ENCODE data around the gene MRPS18B. TPM values are rescaled to one million over a fixed set of nuclear protein-coding genes. Genes with fewer than 3 reads are reported as not detected.

MRPS18B gene
- total and polyA plus RNA-seq, 2 of the 13 experiments (the other 11 are each of a cell fraction or from before 2014, with no cell fraction given): 125 to 131 TPM

DNA sequence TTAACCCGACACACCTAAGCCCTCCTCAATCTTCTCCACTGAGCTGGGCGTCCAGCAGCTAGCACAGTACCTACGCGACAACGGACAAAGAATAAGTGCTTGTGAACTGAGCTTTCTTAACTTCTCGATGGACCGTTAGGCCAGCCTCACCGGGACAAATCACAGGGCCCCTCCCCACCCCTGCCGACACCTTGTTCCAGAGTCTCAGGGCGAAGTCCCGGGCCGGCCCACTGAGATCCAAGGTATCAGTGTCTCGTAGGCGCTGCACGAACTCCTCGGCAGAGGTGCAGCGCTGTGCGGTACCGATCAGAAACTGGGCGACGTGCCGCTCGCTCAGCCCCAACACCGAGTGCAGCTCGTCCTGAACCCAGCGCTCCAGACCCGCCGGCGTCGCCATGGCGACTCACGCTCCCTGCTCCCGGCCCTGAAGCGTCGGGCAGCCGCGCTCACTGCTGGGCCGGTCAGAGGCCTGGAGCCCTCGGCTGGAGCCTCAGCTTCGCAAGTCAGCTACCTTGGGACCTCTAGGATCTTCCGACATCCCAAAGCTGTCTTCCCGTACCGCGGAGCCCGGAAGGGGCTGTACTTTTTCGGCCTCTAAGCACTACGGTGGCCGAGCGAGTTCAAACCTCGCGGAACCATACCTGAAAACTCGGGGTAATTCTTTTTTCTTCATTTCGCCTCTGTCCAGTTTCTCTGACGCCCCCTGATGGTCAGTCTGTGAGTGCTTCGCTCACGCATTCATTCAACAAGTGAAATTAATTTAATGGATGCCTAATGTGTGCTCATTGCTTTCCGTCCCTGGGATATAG, 55.0 kb downstream of the MRPS18B start, which contains the start of gene DHX16 (continued):
- TF ChIP-seq, protein P1, sequence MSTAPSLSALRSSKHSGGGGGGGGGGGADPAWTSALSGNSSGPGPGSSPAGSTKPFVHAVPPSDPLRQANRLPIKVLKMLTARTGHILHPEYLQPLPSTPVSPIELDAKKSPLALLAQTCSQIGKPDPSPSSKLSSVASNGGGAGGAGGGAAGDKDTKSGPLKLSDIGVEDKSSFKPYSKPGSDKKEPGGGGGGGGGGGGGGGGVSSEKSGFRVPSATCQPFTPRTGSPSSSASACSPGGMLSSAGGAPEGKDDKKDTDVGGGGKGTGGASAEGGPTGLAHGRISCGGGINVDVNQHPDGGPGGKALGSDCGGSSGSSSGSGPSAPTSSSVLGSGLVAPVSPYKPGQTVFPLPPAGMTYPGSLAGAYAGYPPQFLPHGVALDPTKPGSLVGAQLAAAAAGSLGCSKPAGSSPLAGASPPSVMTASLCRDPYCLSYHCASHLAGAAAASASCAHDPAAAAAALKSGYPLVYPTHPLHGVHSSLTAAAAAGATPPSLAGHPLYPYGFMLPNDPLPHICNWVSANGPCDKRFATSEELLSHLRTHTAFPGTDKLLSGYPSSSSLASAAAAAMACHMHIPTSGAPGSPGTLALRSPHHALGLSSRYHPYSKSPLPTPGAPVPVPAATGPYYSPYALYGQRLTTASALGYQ (CRISPR knock-in tag; IDR thresholded peaks at IDR 0.05): peak; percentile 65; the same call in 1 of the 2 replicates
- TF ChIP-seq ZNF780A (CRISPR knock-in tag; IDR thresholded peaks at IDR 0.05) (0 out of 2 replicates have a peak, but pooled peaks have one; percentile 9), KDM3A (CRISPR knock-in tag; IDR thresholded peaks at IDR 0.05; ENCODE audit: low read depth) (peak; percentile 74), PHF21A (CRISPR knock-in tag; IDR thresholded peaks at IDR 0.05) (peak; percentile 94; the same call in 1 of the 2 replicates), KDM1A (CRISPR knock-in tag; IDR thresholded peaks at IDR 0.05) (0 out of 2 replicates have a peak, but pooled peaks have one; percentile 42), ZNF317 (CRISPR knock-in tag; IDR thresholded peaks at IDR 0.05) (peak; percentile 59; the same call in 1 of the 2 replicates), ZFP1 (CRISPR knock-in tag; IDR thresholded peaks at IDR 0.05) (peak; percentile 85), MTA1 (CRISPR knock-in tag; IDR thresholded peaks at IDR 0.05; ENCODE audit: borderline replicate concordance) (peak; percentile 63; the same call in 1 of the 2 replicates), RFXANK (CRISPR knock-in tag; IDR thresholded peaks at IDR 0.05) (peak; percentile 63; the same call in 1 of the 2 replicates), SNAI1 (CRISPR knock-in tag; IDR thresholded peaks at IDR 0.05; ENCODE audit: borderline replicate concordance) (no peak), GABPA (IDR thresholded peaks at IDR 0.05; ENCODE audit: low read depth, low read length) (peak; percentile 65), GABPA (CRISPR knock-in tag; IDR thresholded peaks at IDR 0.05; ENCODE audit: low read depth) (peak; percentile 92), RXRB (CRISPR knock-in tag; IDR thresholded peaks at IDR 0.05; ENCODE audit: borderline replicate concordance) (peak; percentile 80; the same call in 1 of the 2 replicates), ONECUT2 (CRISPR knock-in tag; IDR thresholded peaks at IDR 0.05) (0 out of 2 replicates have a peak, but pooled peaks have one; percentile 26), ZNF773 (CRISPR knock-in tag; IDR thresholded peaks at IDR 0.05; ENCODE audit: borderline replicate concordance) (peak; percentile 26; the same call in 1 of the 2 replicates), ZNF850 (CRISPR knock-in tag; conservative IDR thresholded peaks at IDR 0.05) (peak; percentile 82; the same call in 1 of the 2 replicates)
- TF ChIP-seq, protein P2, sequence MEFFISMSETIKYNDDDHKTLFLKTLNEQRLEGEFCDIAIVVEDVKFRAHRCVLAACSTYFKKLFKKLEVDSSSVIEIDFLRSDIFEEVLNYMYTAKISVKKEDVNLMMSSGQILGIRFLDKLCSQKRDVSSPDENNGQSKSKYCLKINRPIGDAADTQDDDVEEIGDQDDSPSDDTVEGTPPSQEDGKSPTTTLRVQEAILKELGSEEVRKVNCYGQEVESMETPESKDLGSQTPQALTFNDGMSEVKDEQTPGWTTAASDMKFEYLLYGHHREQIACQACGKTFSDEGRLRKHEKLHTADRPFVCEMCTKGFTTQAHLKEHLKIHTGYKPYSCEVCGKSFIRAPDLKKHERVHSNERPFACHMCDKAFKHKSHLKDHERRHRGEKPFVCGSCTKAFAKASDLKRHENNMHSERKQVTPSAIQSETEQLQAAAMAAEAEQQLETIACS (CRISPR knock-in tag; IDR thresholded peaks at IDR 0.05): no peak
- TF ChIP-seq, protein P3, sequence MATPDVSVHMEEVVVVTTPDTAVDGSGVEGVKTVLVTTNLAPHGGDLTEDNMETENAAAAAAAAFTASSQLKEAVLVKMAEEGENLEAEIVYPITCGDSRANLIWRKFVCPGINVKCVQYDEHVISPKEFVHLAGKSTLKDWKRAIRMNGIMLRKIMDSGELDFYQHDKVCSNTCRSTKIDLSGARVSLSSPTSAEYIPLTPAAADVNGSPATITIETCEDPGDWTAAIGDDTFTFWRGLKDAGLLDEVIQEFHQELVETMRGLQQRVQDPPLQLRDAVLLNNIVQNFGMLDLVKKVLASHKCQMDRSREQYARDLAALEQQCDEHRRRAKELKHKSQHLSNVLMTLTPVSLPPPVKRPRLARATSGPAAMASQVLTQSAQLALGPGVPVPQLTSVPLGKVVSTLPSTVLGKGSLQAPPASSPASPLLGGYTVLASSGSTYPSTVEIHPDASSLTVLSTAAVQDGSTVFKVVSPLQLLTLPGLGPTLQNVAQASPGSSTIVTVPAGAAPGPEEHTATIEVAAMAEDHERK (CRISPR knock-in tag; IDR thresholded peaks at IDR 0.05; ENCODE audit: low read depth): peak; percentile 43; the same call in 1 of the 2 replicates
- TF ChIP-seq, protein P4, sequence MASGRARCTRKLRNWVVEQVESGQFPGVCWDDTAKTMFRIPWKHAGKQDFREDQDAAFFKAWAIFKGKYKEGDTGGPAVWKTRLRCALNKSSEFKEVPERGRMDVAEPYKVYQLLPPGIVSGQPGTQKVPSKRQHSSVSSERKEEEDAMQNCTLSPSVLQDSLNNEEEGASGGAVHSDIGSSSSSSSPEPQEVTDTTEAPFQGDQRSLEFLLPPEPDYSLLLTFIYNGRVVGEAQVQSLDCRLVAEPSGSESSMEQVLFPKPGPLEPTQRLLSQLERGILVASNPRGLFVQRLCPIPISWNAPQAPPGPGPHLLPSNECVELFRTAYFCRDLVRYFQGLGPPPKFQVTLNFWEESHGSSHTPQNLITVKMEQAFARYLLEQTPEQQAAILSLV (CRISPR knock-in tag; IDR thresholded peaks at IDR 0.05; ENCODE audit: borderline replicate concordance): peak; percentile 8; the same call in 1 of the 2 replicates
- TF ChIP-seq, protein P5, sequence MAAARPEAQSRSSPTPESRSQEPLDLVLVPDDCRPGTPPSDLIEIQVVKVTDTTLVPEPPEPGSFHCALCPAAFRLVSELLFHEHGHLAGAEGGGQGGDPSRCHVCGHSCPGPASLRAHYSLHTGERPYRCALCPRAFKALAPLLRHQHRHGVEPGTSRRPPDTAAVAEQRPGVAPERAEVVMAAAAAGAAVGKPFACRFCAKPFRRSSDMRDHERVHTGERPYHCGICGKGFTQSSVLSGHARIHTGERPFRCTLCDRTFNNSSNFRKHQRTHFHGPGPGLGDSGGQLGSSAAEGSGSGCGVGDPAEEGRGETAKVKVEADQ (CRISPR knock-in tag; IDR thresholded peaks at IDR 0.05; ENCODE audit: borderline replicate concordance): no peak; the same call in 1 of the 2 replicates
- TF ChIP-seq, protein P6, sequence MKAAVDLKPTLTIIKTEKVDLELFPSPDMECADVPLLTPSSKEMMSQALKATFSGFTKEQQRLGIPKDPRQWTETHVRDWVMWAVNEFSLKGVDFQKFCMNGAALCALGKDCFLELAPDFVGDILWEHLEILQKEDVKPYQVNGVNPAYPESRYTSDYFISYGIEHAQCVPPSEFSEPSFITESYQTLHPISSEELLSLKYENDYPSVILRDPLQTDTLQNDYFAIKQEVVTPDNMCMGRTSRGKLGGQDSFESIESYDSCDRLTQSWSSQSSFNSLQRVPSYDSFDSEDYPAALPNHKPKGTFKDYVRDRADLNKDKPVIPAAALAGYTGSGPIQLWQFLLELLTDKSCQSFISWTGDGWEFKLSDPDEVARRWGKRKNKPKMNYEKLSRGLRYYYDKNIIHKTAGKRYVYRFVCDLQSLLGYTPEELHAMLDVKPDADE (CRISPR knock-in tag; IDR thresholded peaks at IDR 0.05): no peak

All from HepG2 (cell line).